Effector CD4-positive, alpha-beta T cell (primary cell): ENCODE results near the gene MSANTD2.
"Not testable (repeated sequence)": the region's sequence is repeated elsewhere in the genome, so short reads cannot be mapped to it uniquely, and the experiment has no call there.

Source experiments
- DNase-seq: peaks from one replicate; pipeline ENCODE4 v3.0.0-alpha.2; 2020

Gene MSANTD2

GRCh38 chr11:124817036-124817435 lies 16.8 kb upstream of the MSANTD2 start:
- DNase-seq = no peak

- no peak for DNase-seq
Observed at GRCh38 chr11:124814739-124815138, 14.5 kb upstream of the MSANTD2 start.

GRCh38 chr11:124812876-124813275 lies 12.7 kb upstream of the MSANTD2 start:
- no peak for DNase-seq

- DNase-seq = no peak
Observed at GRCh38 chr11:124811399-124812125, 11.4 kb upstream of the MSANTD2 start.

- no peak for DNase-seq
Observed at GRCh38 chr11:124807660-124808270, 7.6 kb upstream of the MSANTD2 start.

- no peak for DNase-seq
Observed at GRCh38 chr11:124807201-124807600, 7.0 kb upstream of the MSANTD2 start.

- no peak for DNase-seq
Observed at GRCh38 chr11:124804884-124805283, 4.7 kb upstream of the MSANTD2 start.

- DNase-seq = no peak
Observed at GRCh38 chr11:124801636-124802312, 1.6 kb upstream of the MSANTD2 start.

GRCh38 chr11:124801014-124801413 lies 808 bp upstream of the MSANTD2 start:
- DNase-seq = no peak

- peak; percentile 17 for DNase-seq
Observed at GRCh38 chr11:124799348-124800225, 619 bp downstream of the MSANTD2 start.

GRCh38 chr11:124798991-124799347 lies 1.2 kb downstream of the MSANTD2 start:
- no peak for DNase-seq

GRCh38 chr11:124796312-124796711 lies 3.9 kb downstream of the MSANTD2 start:
- no peak for DNase-seq

- DNase-seq = no peak
Observed at GRCh38 chr11:124793466-124794278, 6.5 kb downstream of the MSANTD2 start.

- no peak for DNase-seq
Observed at GRCh38 chr11:124791626-124792341, 8.4 kb downstream of the MSANTD2 start.

GRCh38 chr11:124788521-124788920 lies 11.7 kb downstream of the MSANTD2 start:
- no peak for DNase-seq

- no peak for DNase-seq
Observed at GRCh38 chr11:124784051-124784450, 16.2 kb downstream of the MSANTD2 start.

GRCh38 chr11:124783002-124783401 lies 17.2 kb downstream of the MSANTD2 start:
- no peak for DNase-seq

GRCh38 chr11:124779568-124779967 lies 20.6 kb downstream of the MSANTD2 start:
- DNase-seq = no peak

- no peak for DNase-seq
Observed at GRCh38 chr11:124778281-124778680, 21.9 kb downstream of the MSANTD2 start.

GRCh38 chr11:124776865-124777645 lies 23.2 kb downstream of the MSANTD2 start:
- DNase-seq = no peak

- not testable (repeated sequence) for DNase-seq
Observed at GRCh38 chr11:124770959-124771358, 29.2 kb downstream of the MSANTD2 start.
